GM10266 (cell line): ENCODE measurements around the gene ABCB7.
"Not testable (repeated sequence)": the region's sequence is repeated elsewhere in the genome, so short reads cannot be mapped to it uniquely, and the experiment has no call there.

ENCODE experiments used
- DNase-seq: peaks from one replicate; pipeline ENCODE4 v3.0.0; 2012; ENCODE audit errors: extremely low spot score
- TF ChIP-seq, protein P1 (sequence below): IDR thresholded peaks from 2 replicates; pipeline ENCODE4 v1.5.1; 2012; ENCODE audit warnings: mild to moderate bottlenecking, low read depth; ENCODE audit not compliant: control insufficient read depth, insufficient read depth; ENCODE audit errors: missing control alignments

Gene ABCB7

DNA sequence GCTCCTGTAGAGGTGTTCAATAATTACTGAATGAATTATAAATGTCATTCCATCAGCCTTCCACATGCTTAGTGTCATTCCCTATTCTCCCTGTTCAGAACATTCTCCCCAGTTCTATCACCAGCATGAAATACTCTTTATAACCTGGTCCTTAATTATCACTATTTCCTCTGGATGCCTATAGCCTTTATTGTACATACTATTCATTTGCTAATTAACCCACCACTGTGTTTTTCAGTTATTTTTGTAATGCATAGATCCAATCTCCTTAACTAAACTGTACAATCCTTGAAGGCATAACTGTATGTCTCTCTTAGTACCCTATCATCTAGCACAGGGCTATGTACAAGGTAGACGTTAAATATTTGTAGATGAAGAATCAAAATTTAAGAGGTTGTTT, 1.2 kb downstream of the ABCB7 start:
- TF ChIP-seq, protein P1, sequence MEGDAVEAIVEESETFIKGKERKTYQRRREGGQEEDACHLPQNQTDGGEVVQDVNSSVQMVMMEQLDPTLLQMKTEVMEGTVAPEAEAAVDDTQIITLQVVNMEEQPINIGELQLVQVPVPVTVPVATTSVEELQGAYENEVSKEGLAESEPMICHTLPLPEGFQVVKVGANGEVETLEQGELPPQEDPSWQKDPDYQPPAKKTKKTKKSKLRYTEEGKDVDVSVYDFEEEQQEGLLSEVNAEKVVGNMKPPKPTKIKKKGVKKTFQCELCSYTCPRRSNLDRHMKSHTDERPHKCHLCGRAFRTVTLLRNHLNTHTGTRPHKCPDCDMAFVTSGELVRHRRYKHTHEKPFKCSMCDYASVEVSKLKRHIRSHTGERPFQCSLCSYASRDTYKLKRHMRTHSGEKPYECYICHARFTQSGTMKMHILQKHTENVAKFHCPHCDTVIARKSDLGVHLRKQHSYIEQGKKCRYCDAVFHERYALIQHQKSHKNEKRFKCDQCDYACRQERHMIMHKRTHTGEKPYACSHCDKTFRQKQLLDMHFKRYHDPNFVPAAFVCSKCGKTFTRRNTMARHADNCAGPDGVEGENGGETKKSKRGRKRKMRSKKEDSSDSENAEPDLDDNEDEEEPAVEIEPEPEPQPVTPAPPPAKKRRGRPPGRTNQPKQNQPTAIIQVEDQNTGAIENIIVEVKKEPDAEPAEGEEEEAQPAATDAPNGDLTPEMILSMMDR: no peak
- DNase-seq: no peak

DNA sequence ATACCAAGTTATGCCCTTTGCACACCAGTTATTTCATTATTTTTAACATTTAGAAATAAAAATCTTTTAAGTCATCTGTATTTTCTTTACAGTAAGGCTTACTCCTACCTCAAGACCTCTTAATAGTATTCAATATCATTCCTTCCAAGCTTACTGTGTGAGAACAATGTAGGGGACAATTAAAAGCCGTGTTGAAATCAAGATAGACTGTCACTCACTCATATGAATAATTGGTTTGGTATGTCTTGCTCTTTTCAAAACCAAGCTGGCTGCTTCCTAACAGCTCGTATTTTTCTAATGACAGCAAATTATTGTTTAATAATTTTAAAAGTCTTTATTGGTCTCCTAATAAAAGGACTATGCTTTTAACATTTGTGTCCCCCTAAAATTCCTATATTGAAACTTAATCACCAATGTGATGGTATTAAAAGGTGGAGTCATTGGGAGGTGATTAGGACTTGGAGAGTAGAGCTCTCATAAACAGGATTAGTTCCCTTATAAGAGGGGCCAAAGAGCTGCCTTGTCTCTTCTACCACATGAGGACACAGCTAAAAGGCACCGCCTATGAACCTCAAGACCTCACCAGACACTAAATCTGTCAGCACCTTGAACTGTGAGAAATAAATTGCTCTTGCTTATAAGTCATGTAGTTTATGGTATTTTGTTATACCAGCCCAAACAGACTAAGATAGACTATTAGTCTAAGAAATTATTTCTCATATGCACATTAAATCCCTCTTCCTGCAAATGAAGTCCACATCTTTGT, 4.1 kb downstream of the ABCB7 start:
- DNase-seq: no peak
- TF ChIP-seq, protein P1: no peak

DNA sequence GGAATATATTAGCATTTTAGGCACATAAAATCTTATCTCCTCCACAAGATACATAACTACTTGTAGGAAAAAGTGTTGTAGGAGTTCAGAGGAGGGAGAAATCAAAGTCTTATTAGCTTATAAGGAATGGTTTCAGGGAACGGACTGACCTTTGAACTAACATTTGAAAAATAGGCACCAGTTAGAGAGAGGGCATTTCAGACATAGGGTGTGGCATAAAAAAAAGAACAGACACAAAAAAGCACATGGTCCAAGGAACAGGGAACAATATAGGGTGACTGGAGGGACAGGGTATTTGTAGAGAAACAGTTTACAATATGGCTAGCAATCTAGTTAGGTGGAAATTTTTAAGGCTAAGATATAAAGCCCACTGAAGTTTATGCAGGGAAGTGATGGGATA, 6.4 kb downstream of the ABCB7 start:
- DNase-seq: no peak
- TF ChIP-seq, protein P1: no peak

DNA sequence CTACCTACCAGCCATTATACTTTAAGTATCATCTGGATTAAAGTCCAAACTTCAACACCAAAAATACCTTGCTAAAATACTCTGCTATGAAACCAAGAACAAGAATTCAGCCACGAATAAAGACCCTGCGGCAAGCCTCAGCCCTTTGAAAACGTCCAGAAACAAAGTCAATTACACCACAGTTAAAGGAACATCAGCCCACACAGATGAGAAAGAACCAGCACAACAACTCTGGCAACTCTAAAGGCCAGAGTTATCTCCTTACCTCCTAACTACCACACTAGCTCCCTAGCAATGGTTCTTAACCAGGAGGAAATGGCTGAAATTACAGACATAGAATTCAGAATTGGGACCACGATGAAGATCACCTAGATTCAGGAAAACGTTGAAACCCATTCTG, 23.4 kb downstream of the ABCB7 start:
- DNase-seq: no peak
- TF ChIP-seq, protein P1: no peak

DNA sequence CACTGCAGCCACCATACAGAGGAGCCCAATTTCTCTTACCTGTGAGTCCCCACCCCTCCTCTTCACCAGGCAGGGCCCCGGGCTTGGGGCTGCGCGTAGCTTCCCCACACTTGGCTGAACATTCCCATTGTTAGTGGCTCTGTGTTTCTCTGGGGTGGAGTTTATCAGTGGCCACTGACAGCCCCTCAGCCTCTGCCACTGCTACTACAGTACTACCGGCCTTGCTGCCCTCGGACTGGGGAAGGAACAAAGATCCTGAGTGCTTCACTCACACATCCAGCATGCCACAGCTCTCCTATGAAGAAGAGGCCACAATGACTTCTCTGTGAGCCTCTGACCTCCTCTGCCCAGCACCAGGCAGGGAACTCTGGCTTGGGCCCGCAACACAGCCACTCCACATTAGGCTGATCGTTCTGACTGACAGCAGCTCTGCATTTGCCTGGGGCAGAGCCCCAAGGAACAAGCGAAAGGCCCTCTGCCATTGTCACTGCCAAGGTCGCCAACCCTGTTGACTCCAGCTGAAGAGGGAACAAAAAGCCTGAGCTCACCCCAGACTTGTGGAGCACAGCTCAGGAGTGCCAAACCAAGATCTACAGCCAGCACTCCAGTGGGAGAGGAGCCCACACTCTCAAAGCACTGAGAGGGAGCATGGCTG, 24.0 kb downstream of the ABCB7 start:
- TF ChIP-seq, protein P1: no peak
- DNase-seq: no peak

DNA sequence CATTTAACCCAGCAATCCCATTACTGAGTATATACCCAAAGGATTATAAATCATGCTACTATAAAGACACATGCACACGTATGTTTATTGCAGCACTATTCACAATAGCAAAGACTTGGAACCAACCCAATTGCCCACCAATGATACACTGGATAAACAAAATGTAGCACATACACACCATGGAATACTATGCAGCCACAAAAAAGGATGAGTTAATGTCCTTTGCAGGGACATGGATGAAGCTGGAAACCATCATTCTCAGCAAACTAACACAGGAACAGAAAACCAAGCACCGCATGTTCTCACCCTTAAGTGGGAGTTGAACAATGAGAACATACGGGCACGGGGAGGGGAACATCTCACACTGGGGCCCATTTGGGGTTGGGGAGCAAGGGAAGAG, 27.0 kb downstream of the ABCB7 start:
- not testable (repeated sequence) for DNase-seq

DNA sequence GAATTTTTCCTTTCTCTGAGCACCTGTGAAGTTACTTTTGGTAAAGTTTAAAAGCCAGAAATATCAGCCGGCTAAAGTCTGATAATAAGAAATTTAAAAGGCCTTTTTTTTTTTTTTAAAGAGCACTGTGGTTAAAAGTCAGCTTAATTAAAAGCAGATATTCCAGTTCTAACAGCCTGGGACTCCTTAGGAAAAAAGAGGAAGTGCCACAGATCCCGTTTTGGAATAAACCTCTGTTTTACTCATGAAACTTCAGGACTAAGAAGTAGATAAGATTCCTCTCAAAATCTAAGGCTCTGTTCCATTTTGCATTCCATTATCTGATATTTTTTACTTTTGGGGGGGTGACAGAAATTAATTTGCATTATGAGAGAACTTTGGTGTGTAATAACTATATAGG, 37.8 kb downstream of the ABCB7 start:
- DNase-seq: no peak
- TF ChIP-seq, protein P1: no peak
